ENCODE measurements around the gene NPAT.

DNA sequence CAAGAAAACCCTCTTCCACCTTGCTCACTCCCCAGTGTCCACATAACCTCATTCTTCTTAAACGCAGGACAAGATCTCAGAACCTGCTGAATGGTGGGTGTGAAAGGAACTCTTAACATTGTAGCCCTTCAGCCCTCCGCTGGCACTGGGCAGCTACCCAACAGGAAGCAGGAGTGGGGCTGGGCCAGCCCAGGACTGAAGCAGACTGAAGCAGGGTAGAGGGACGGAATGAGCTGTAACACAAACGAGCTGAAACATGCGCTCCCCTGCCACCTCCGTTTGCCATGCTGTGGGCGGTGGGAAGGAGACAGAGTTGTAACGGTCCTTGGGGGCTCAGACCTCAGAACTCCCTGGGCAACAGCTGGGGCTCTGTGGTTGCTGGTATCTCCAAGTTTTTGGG lies 23.6 kb downstream of the NPAT start:
- TF ChIP-seq POLR2AphosphoS5 (IDR thresholded peaks at IDR 0.05; ENCODE audit: low read depth) (no peak), GABPA (IDR thresholded peaks at IDR 0.05; ENCODE audit: low read depth) (no peak), SPI1 (IDR thresholded peaks at IDR 0.05; ENCODE audit: borderline replicate concordance, low read depth) (no peak), REST (IDR thresholded peaks at IDR 0.05; ENCODE audit: insufficient replicate concordance, low read depth) (no peak)
- TF ChIP-seq, protein P1, sequence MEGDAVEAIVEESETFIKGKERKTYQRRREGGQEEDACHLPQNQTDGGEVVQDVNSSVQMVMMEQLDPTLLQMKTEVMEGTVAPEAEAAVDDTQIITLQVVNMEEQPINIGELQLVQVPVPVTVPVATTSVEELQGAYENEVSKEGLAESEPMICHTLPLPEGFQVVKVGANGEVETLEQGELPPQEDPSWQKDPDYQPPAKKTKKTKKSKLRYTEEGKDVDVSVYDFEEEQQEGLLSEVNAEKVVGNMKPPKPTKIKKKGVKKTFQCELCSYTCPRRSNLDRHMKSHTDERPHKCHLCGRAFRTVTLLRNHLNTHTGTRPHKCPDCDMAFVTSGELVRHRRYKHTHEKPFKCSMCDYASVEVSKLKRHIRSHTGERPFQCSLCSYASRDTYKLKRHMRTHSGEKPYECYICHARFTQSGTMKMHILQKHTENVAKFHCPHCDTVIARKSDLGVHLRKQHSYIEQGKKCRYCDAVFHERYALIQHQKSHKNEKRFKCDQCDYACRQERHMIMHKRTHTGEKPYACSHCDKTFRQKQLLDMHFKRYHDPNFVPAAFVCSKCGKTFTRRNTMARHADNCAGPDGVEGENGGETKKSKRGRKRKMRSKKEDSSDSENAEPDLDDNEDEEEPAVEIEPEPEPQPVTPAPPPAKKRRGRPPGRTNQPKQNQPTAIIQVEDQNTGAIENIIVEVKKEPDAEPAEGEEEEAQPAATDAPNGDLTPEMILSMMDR (IDR thresholded peaks at IDR 0.05; ENCODE audit: insufficient read depth, low read length): no peak

Measured in HL-60 (cell line).